H9 (cell line): ENCODE measurements around the gene TRPM3. TPM values are rescaled to one million over a fixed set of nuclear protein-coding genes. Genes with fewer than 3 reads are reported as not detected.

ENCODE experiments used
- DNase-seq: peaks from one replicate; pipeline ENCODE4 v3.0.0-alpha.2; 2017
- H2AFZ ChIP-seq: one replicate; pipeline ENCODE4 v1.6.1; 2013; ENCODE audit warnings: mild to moderate bottlenecking, low read length, control low read depth, moderate library complexity
- H2AK5ac ChIP-seq: 2 replicates; pipeline ENCODE4 v1.6.1; 2013; ENCODE audit warnings: low read length, control low read depth, mixed read lengths; ENCODE audit not compliant: insufficient read length
- H2BK120ac ChIP-seq: one replicate; pipeline ENCODE4 v1.6.1; 2013; ENCODE audit warnings: low read depth, mild to moderate bottlenecking, low read length, control low read depth, inconsistent platforms; ENCODE audit not compliant: poor library complexity, severe bottlenecking
- H2BK12ac ChIP-seq: 2 replicates; pipeline ENCODE4 v1.6.1; 2013; ENCODE audit warnings: low read length, control low read depth, mixed read lengths, low read depth; ENCODE audit not compliant: insufficient read length
- H2BK15ac ChIP-seq: 2 replicates; pipeline ENCODE4 v1.6.1; 2013; ENCODE audit warnings: low read depth, low read length, control low read depth
- H2BK20ac ChIP-seq: one replicate; pipeline ENCODE4 v1.6.1; 2013; ENCODE audit warnings: low read depth, mild to moderate bottlenecking, low read length, control low read depth, inconsistent platforms; ENCODE audit not compliant: poor library complexity, severe bottlenecking
- H2BK5ac ChIP-seq: 2 replicates; pipeline ENCODE4 v1.6.1; 2013; ENCODE audit warnings: low read length, control low read depth, mixed read lengths; ENCODE audit not compliant: insufficient read length
- H3K14ac ChIP-seq: 2 replicates; pipeline ENCODE4 v1.6.1; 2013; ENCODE audit warnings: low read length, control low read depth; ENCODE audit not compliant: insufficient read depth
- H3K18ac ChIP-seq: 2 replicates; pipeline ENCODE4 v1.6.1; 2013; ENCODE audit warnings: low read depth, mild to moderate bottlenecking, mixed read lengths, low read length, control low read depth; ENCODE audit not compliant: insufficient read length
- H3K23ac ChIP-seq: 2 replicates; pipeline ENCODE4 v1.6.1; 2013; ENCODE audit warnings: low read length, control low read depth, mixed read lengths, low read depth; ENCODE audit not compliant: insufficient read length
- H3K23me2 ChIP-seq: 2 replicates; pipeline ENCODE4 v1.6.1; 2013; ENCODE audit warnings: low read depth, mild to moderate bottlenecking, mixed read lengths, low read length, control low read depth; ENCODE audit not compliant: insufficient read length, poor library complexity, severe bottlenecking
- H3K27ac ChIP-seq: 2 replicates; pipeline ENCODE4 v1.5.1; 2013; ENCODE audit warnings: low read length, control low read depth, mixed read lengths, low read depth; ENCODE audit not compliant: insufficient read length
- H3K27me3 ChIP-seq: 2 replicates; pipeline ENCODE4 v1.6.1; 2013; ENCODE audit warnings: low read length, control low read depth, inconsistent platforms; ENCODE audit not compliant: insufficient read depth
- H3K4ac ChIP-seq: 2 replicates; pipeline ENCODE4 v1.6.1; 2013; ENCODE audit warnings: low read depth, mild to moderate bottlenecking, control low read depth, inconsistent platforms, low read length, moderate library complexity
- H3K4me1 ChIP-seq: 2 replicates; pipeline ENCODE4 v1.6.1; 2013; ENCODE audit warnings: low read length, control low read depth, inconsistent platforms; ENCODE audit not compliant: insufficient read depth
- H3K4me2 ChIP-seq: 2 replicates; pipeline ENCODE4 v1.6.1; 2013; ENCODE audit warnings: low read length, control low read depth, mixed read lengths; ENCODE audit not compliant: insufficient read length, insufficient read depth
- H3K56ac ChIP-seq: 2 replicates; pipeline ENCODE4 v1.6.1; 2013; ENCODE audit warnings: low read depth, mild to moderate bottlenecking, mixed read lengths, low read length, control low read depth; ENCODE audit not compliant: insufficient read length
- H3K79me1 ChIP-seq: 2 replicates; pipeline ENCODE4 v1.6.1; 2013; ENCODE audit warnings: low read depth, mild to moderate bottlenecking, moderate library complexity, low read length, control low read depth, inconsistent platforms; ENCODE audit not compliant: insufficient read depth, poor library complexity, severe bottlenecking
- H3K79me2 ChIP-seq: 2 replicates; pipeline ENCODE4 v1.6.1; 2013; ENCODE audit warnings: low read length, control low read depth, inconsistent platforms; ENCODE audit not compliant: insufficient read depth
- H3K9ac ChIP-seq: 2 replicates; pipeline ENCODE4 v1.6.1; 2013; ENCODE audit warnings: low read length, control low read depth, mixed read lengths; ENCODE audit not compliant: insufficient read length; ENCODE audit errors: extremely low read depth
- H3K9me3 ChIP-seq: one replicate; pipeline ENCODE4 v1.6.1; 2013; ENCODE audit warnings: low read depth, low read length, inconsistent platforms; ENCODE audit not compliant: control insufficient read depth
- H3T11ph ChIP-seq: one replicate; pipeline ENCODE4 v1.6.1; 2013; ENCODE audit warnings: mild to moderate bottlenecking, low read length, control low read depth, inconsistent platforms
- H4K20me1 ChIP-seq: one replicate; pipeline ENCODE4 v1.6.1; 2013; ENCODE audit not compliant: control insufficient read depth, insufficient read length, insufficient read depth
- H4K5ac ChIP-seq: 2 replicates; pipeline ENCODE4 v1.6.1; 2013; ENCODE audit warnings: low read depth, mild to moderate bottlenecking, mixed read lengths, low read length, control low read depth; ENCODE audit not compliant: insufficient read length
- H4K8ac ChIP-seq: replicated peaks from 2 replicates; pipeline ENCODE4 v1.6.1; 2013; ENCODE audit warnings: low read length, control low read depth, mixed read lengths, low read depth; ENCODE audit not compliant: insufficient read length
- H4K91ac ChIP-seq: 2 replicates; pipeline ENCODE4 v1.6.1; 2013; ENCODE audit warnings: low read depth, mild to moderate bottlenecking, moderate library complexity, mixed read lengths, low read length, control low read depth; ENCODE audit not compliant: insufficient read length
- H3K27ac Mint-ChIP-seq, 3 experiments: 2 replicates in 2 of 3; 3 replicates in 1 of 3; pipeline ENCODE4 v1.8.0; 2020 to 2021; ENCODE audit warnings: mixed read lengths in 3 of 3, mild to moderate bottlenecking in 1 of 3, moderate library complexity in 1 of 3
- H3K27me3 Mint-ChIP-seq: 2 replicates; pipeline ENCODE4 v1.8.0; 2021; ENCODE audit warnings: low read depth, mild to moderate bottlenecking, moderate library complexity, mixed read lengths
- H3K36me3 Mint-ChIP-seq, 3 experiments: 2 replicates in 2 of 3; 3 replicates in 1 of 3; pipeline ENCODE4 v1.8.0; 2020 to 2021; ENCODE audit warnings: low read depth in 3 of 3, mixed read lengths in 3 of 3; ENCODE audit not compliant: insufficient read depth in 1 of 3
- H3K4me1 Mint-ChIP-seq, 2 experiments: 2 replicates each; pipeline ENCODE4 v1.8.0; 2020; ENCODE audit warnings: mixed read lengths in 2 of 2
- H3K4me3 Mint-ChIP-seq, 2 experiments: 2 replicates in 1 of 2; 3 replicates in 1 of 2; pipeline ENCODE4 v1.8.0; 2020 to 2021; ENCODE audit warnings: mild to moderate bottlenecking in 2 of 2, mixed read lengths in 2 of 2, moderate library complexity in 1 of 2
- H3K9me3 Mint-ChIP-seq, 2 experiments: 2 replicates in 1 of 2; 3 replicates in 1 of 2; pipeline ENCODE4 v1.8.0; 2020; ENCODE audit warnings: mild to moderate bottlenecking in 2 of 2, mixed read lengths in 2 of 2, moderate library complexity in 1 of 2
- CTCF ChIP-seq: fragments of 200-600 bp; sonication (generic); conservative IDR thresholded peaks from 3 replicates; pipeline ENCODE4 v1.8.0; 2021; ENCODE audit warnings: antibody characterized with exemption, mild to moderate bottlenecking
- WGBS: extraction: QIAGEN DNeasy Blood & Tissue Kit; methylation state at CpG from one replicate; pipeline ENCODE4 v1.1.7; 2013; ENCODE audit warnings: missing lambda C conversion rate, low lambda C conversion rate, mixed read lengths; ENCODE audit not compliant: insufficient read length; ENCODE audit errors: extremely low coverage; 5-methylcytosine and 5-hydroxymethylcytosine counted together
- total RNA-seq: library from RNA; stranded (reverse); gene quantifications from 2 replicates; pipeline ENCODE4 v1.2.1, GENCODE V29; 2021

Gene TRPM3
- total RNA-seq, 1 experiment from 2014 or later = 10.3 TPM

GRCh38 chr9:70613024-70613768 lies 508.2 kb downstream of the TRPM3 start:
- Histone ChIP-seq H3K9me3 (no peaks in the 10 kb centered on the region), H2AK5ac (no peak overlapping the region), H2BK120ac (no peak overlapping the region), H3K27ac (no peak overlapping the region), H3K23me2 (no peaks in the 10 kb centered on the region), H3T11ph (no peak overlapping the region), H4K5ac (no peak overlapping the region), H4K20me1 (no peaks in the 10 kb centered on the region), H2BK12ac (no peak overlapping the region), H3K18ac (no peak overlapping the region), H3K4me1 (no peaks in the 10 kb centered on the region), H2AFZ (no peak overlapping the region), H4K91ac (no peak overlapping the region), H3K9ac (no peak overlapping the region), H3K4ac (no peak overlapping the region), H3K79me1 (no peaks in the 10 kb centered on the region), H3K56ac (no peak overlapping the region), H4K8ac (no peak overlapping the region), H3K27me3 (no peaks in the 10 kb centered on the region), H3K23ac (no peak overlapping the region), H3K79me2 (no peaks in the 10 kb centered on the region), H2BK20ac (no peak overlapping the region), H2BK5ac (no peak overlapping the region), H3K4me2 (no peak overlapping the region), H2BK15ac (no peak overlapping the region), H3K14ac (no peak overlapping the region; the same call in 1 of the 2 replicates)
- H3K27me3 Mint-ChIP-seq = no peaks in the 10 kb centered on the region
- H3K27ac Mint-ChIP-seq = no peak overlapping the region; a peak in 1 of 7 replicates
- peaks cover 7 to 10% of the 10 kb centered on the region in 2 experiments for H3K4me1 Mint-ChIP-seq
- no peaks in the 10 kb centered on the region for H3K9me3 Mint-ChIP-seq
- H3K36me3 Mint-ChIP-seq = no peaks in the 10 kb centered on the region; a peak in 2 of 7 replicates
- TF ChIP-seq CTCF = no peak
- no peak overlapping the region for H3K4me3 Mint-ChIP-seq
- WGBS = no CpG with 5 or more reads among the region's 4 CpGs
- no peak for DNase-seq
